Sigmoid colon (tissue), 4 donors: ENCODE measurements around the gene RAMP1.

Experiments
- CTCF ChIP-seq, 4 experiments: fragments of 450-650 bp in 3 of 4; fragments of 200-600 bp in 1 of 4; IDR thresholded peaks; one replicate each; pipeline ENCODE4 v1.5.1; 2016 to 2019; ENCODE audit warnings: antibody characterized with exemption in 4 of 4, mild to moderate bottlenecking in 3 of 4, moderate library complexity in 2 of 4
- EP300 ChIP-seq, 4 donors: sonication (generic); formaldehyde crosslinking; IDR thresholded peaks; one replicate each; pipeline ENCODE4 v1.6.1; 2017; ENCODE audit warnings: antibody characterized with exemption in 4 of 4
- POLR2A ChIP-seq, 2 donors: fragments of 450-650 bp; IDR thresholded peaks; one replicate each; pipeline ENCODE4 v1.6.1; 2016; ENCODE audit warnings: antibody characterized with exemption in 2 of 2, mild to moderate bottlenecking in 2 of 2, moderate library complexity in 2 of 2

DNA sequence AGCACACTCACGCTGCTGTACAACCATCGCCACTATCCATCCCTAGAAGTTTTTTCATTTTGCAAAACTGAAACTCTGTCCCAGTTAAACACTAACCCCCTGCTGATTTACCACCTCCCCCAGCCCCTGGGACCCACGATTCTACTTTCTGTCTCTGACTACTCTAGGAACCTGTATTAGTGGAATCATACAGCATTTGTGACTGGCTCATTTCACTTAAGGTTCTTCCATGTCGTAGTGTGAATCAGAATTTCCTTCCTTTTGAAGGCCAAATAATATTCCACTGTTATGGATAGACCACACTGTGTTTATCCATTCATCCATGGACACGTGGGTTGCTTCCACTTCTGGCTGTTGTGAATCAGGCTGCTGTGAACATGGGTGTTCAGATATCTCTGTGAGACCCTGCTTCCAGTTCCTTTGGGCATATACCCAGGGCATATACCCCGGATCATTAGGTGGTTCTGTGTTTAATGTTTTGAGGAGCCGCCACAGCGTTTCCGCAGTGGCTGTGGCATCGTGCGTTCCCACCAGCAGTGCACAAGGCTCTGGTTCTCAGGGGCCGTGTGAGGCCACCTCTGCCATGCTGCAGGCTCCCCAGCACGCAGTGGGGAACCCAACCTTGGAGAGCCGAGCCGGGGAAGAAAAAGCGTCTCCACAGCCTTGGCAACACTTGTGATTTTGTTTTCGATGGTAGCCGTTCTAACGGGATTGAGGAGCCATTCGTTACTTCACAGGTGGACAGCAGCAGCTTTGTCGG is 10.1 kb downstream of the RAMP1 start:
- TF ChIP-seq POLR2A (IDR thresholded peaks at IDR 0.05) (no peak), EP300 (IDR thresholded peaks at IDR 0.05) (no peak), CTCF (IDR thresholded peaks at IDR 0.05) (no peak)
